Liver (tissue), 9 donors: ENCODE measurements around the gene TREH. TPM values are rescaled to one million over a fixed set of nuclear protein-coding genes. Genes with fewer than 3 reads are reported as not detected.

Experiments
- DNase-seq: peaks from one replicate; pipeline ENCODE4 v3.0.0-alpha.2; 2017; ENCODE audit warnings: low spot score
- H3K27ac ChIP-seq, 2 donors: one replicate each; pipeline ENCODE4 v1.7.0; 2013; ENCODE audit warnings: inconsistent platforms in 2 of 2, low read length in 2 of 2, control low read depth in 1 of 2, low read depth in 1 of 2, mild to moderate bottlenecking in 1 of 2
- H3K27me3 ChIP-seq, 4 donors: one replicate each; pipeline versions ENCODE4 v1.6.1 to v1.7.0; 2013; ENCODE audit warnings: low read length in 3 of 4, inconsistent platforms in 1 of 4, mild to moderate bottlenecking in 1 of 4, moderate library complexity in 1 of 4; ENCODE audit not compliant: control insufficient read depth in 4 of 4, insufficient read depth in 4 of 4
- H3K36me3 ChIP-seq, 4 donors: one replicate each; pipeline versions ENCODE4 v1.6.1 to v1.7.0; 2013; ENCODE audit warnings: low read length in 3 of 4, mild to moderate bottlenecking in 3 of 4, low read depth in 1 of 4, moderate library complexity in 1 of 4; ENCODE audit not compliant: control insufficient read depth in 4 of 4, insufficient read depth in 3 of 4
- H3K4me1 ChIP-seq, 4 donors: one replicate each; pipeline versions ENCODE4 v1.6.1 to v1.7.0; 2013; ENCODE audit warnings: low read length in 3 of 4, mild to moderate bottlenecking in 3 of 4, moderate library complexity in 1 of 4; ENCODE audit not compliant: control insufficient read depth in 4 of 4, insufficient read depth in 4 of 4
- H3K4me3 ChIP-seq, 3 donors: one replicate each; pipeline versions ENCODE4 v1.6.1 to v1.7.0; 2013; ENCODE audit warnings: low read length in 3 of 3, control low read depth in 1 of 3, low read depth in 1 of 3, mild to moderate bottlenecking in 1 of 3
- H3K9ac ChIP-seq, 2 donors: one replicate each; pipeline ENCODE4 v1.7.0; 2013; ENCODE audit warnings: low read length in 2 of 2, mild to moderate bottlenecking in 2 of 2, moderate library complexity in 2 of 2, control low read depth in 1 of 2, low read depth in 1 of 2
- H3K9me3 ChIP-seq, 4 donors: one replicate each; pipeline versions ENCODE4 v1.6.1 to v1.7.0; 2013; ENCODE audit warnings: low read length in 3 of 4; ENCODE audit not compliant: control insufficient read depth in 4 of 4
- ATF3 ChIP-seq: IDR thresholded peaks from 2 replicates; pipeline ENCODE4 v1.6.1; 2016; ENCODE audit warnings: antibody characterized with exemption
- CTCF ChIP-seq: fragments of 150-350 bp; IDR thresholded peaks from 2 replicates; pipeline ENCODE4 v1.5.1; 2017; ENCODE audit warnings: improper control_type of control experiment, low read depth, low read length; ENCODE audit not compliant: missing input control
- EGR1 ChIP-seq, 2 donors: IDR thresholded peaks; 2 replicates each; pipeline ENCODE4 v1.6.1; 2016 to 2018; ENCODE audit warnings: antibody characterized with exemption in 2 of 2, low read depth in 2 of 2
- FOXA1 ChIP-seq: IDR thresholded peaks from 2 replicates; pipeline ENCODE4 v1.6.1; 2016; ENCODE audit warnings: antibody characterized with exemption
- FOXA2 ChIP-seq: IDR thresholded peaks from 2 replicates; pipeline ENCODE4 v1.6.1; 2016; ENCODE audit warnings: antibody characterized with exemption
- GABPA ChIP-seq, 2 donors: IDR thresholded peaks in 1 of 2; conservative IDR thresholded peaks in 1 of 2; 2 replicates each; pipeline ENCODE4 v1.6.1; 2016; ENCODE audit warnings: antibody characterized with exemption in 2 of 2, mild to moderate bottlenecking in 1 of 2, moderate library complexity in 1 of 2
- HNF4A ChIP-seq, 2 donors: conservative IDR thresholded peaks; 2 replicates each; pipeline ENCODE4 v1.6.1; 2016; ENCODE audit warnings: antibody characterized with exemption in 2 of 2, mild to moderate bottlenecking in 2 of 2
- HNF4G ChIP-seq: IDR thresholded peaks from 2 replicates; pipeline ENCODE4 v1.6.1; 2016; ENCODE audit warnings: antibody characterized with exemption
- JUND ChIP-seq, 2 donors: IDR thresholded peaks; 2 replicates each; pipeline ENCODE4 v1.6.1; 2016; ENCODE audit warnings: antibody characterized with exemption in 2 of 2
- MAX ChIP-seq: IDR thresholded peaks from 2 replicates; pipeline ENCODE4 v1.6.1; 2016; ENCODE audit warnings: antibody characterized with exemption
- NR2F2 ChIP-seq: IDR thresholded peaks from 2 replicates; pipeline ENCODE4 v1.6.1; 2016; ENCODE audit warnings: antibody characterized with exemption
- RAD21 ChIP-seq, 2 donors: IDR thresholded peaks; 2 replicates each; pipeline ENCODE4 v1.6.1; 2016; ENCODE audit warnings: antibody characterized with exemption in 2 of 2, mild to moderate bottlenecking in 2 of 2
- RXRA ChIP-seq, 2 donors: IDR thresholded peaks; 2 replicates each; pipeline ENCODE4 v1.6.1; 2017 to 2018; ENCODE audit warnings: antibody characterized with exemption in 2 of 2, mild to moderate bottlenecking in 1 of 2
- SP1 ChIP-seq: IDR thresholded peaks from 2 replicates; pipeline ENCODE4 v1.6.1; 2018; ENCODE audit warnings: antibody characterized with exemption, mild to moderate bottlenecking
- TAF1 ChIP-seq: conservative IDR thresholded peaks from 2 replicates; pipeline ENCODE4 v1.6.1; 2016; ENCODE audit warnings: antibody characterized with exemption, mild to moderate bottlenecking
- YY1 ChIP-seq: IDR thresholded peaks from 2 replicates; pipeline ENCODE4 v1.6.1; 2016; ENCODE audit warnings: antibody characterized with exemption, mild to moderate bottlenecking
- ZBTB33 ChIP-seq: IDR thresholded peaks from 2 replicates; pipeline ENCODE4 v1.6.1; 2016; ENCODE audit warnings: antibody characterized with exemption
- WGBS: extraction: QIAGEN DNeasy Blood & Tissue Kit; methylation state at CpG from one replicate; pipeline ENCODE4 v1.1.7; 2013; 5-methylcytosine and 5-hydroxymethylcytosine counted together
- polyA plus RNA-seq, 2 donors: library from polyadenylated mRNA; stranded (reverse) in 1 of 2; unstranded in 1 of 2; fragments of 200-250 nt in 1 of 2; fragments of >200 nt in 1 of 2; fragmentation: Nextera tagmentation in 1 of 2; extraction: Ambion mirVana in 1 of 2; gene quantifications; one replicate each; pipeline versions ENCODE4 v1.2.1 to v1.2.3, GENCODE V29; 2013 to 2015
- total RNA-seq, 2 donors: library from RNA; depleted of rRNA; stranded (reverse); fragments of >200 nt; gene quantifications; one replicate each; pipeline ENCODE4 v1.2.3, GENCODE V29; 2014
- donor health status: healthy.
- donor health status: healthy.
- donor health status: healthy.
- donor health status: healthy.
- donor health status: healthy.

Gene TREH
- total and polyA plus RNA-seq, 4 donors, result 0.50 to 1.2 (median 0.84) TPM; not detected in 1

GRCh38 chr11:118658429-118659313, 20.8 kb downstream of the TREH start:
- Histone ChIP-seq H3K27ac (no peak overlapping the region), H3K9ac (no peak overlapping the region), H3K36me3 (no peaks in the 10 kb centered on the region), H3K9me3 (no peaks in the 10 kb centered on the region), H3K27me3 (no peaks in the 10 kb centered on the region), H3K4me1 (peaks cover 0 to 7% (median 5%) of the 10 kb centered on the region in 4 donors), H3K4me3 (no peak overlapping the region)
- WGBS, result 69% methylated on average over 16 of the region's 16 CpGs
- no peak for DNase-seq
- TF ChIP-seq MAX, result no peak
- no peak for TF ChIP-seq RAD21 (IDR thresholded peaks at IDR 0.05)
- TF ChIP-seq GABPA (IDR thresholded peaks at IDR 0.05 in 1 of 2, conservative IDR thresholded peaks at IDR 0.05 in 1 of 2), result no peak
- TF ChIP-seq RXRA (IDR thresholded peaks at IDR 0.05), result no peak
- no peak for TF ChIP-seq CTCF
- TF ChIP-seq EGR1 (IDR thresholded peaks at IDR 0.05; ENCODE audit: low read depth in 2 of 2), result no peak
- TF ChIP-seq TAF1, result no peak
- TF ChIP-seq JUND (IDR thresholded peaks at IDR 0.05), result no peak
- TF ChIP-seq HNF4G, result no peak
- TF ChIP-seq FOXA2, result no peak

- Histone ChIP-seq H3K9ac (no peak overlapping the region), H3K4me3 (no peak overlapping the region), H3K36me3 (no peaks in the 10 kb centered on the region), H3K4me1 (peaks cover 0 to 7% (median 5%) of the 10 kb centered on the region in 4 donors), H3K27me3 (no peaks in the 10 kb centered on the region), H3K9me3 (no peaks in the 10 kb centered on the region), H3K27ac (no peak overlapping the region)
- DNase-seq, result no peak
- TF ChIP-seq CTCF, result no peak
- TF ChIP-seq NR2F2, result no peak
- no peak for TF ChIP-seq FOXA2
- TF ChIP-seq HNF4G, result no peak
- no peak for TF ChIP-seq RAD21 (IDR thresholded peaks at IDR 0.05)
- TF ChIP-seq HNF4A (conservative IDR thresholded peaks at IDR 0.05), result no peak
- no peak for TF ChIP-seq YY1
- TF ChIP-seq MAX, result no peak
- TF ChIP-seq ZBTB33, result no peak
- no peak for TF ChIP-seq SP1
- TF ChIP-seq FOXA1, result no peak
- TF ChIP-seq ATF3, result no peak
- no peak for TF ChIP-seq EGR1 (IDR thresholded peaks at IDR 0.05; ENCODE audit: low read depth in 2 of 2)
- 88% methylated on average over 16 of the region's 16 CpGs for WGBS
Observed at GRCh38 chr11:118657709-118658428, 21.6 kb downstream of the TREH start.
